Transverse colon (tissue), 4 donors: Measurements from ENCODE around the gene ATL3. TPM values are rescaled to one million over a fixed set of nuclear protein-coding genes. Genes with fewer than 3 reads are reported as not detected.

Experiments used
- DNase-seq: peaks from one replicate; pipeline ENCODE4 v3.0.0-alpha.2; 2019
- H3K27ac ChIP-seq, 4 donors: fragments of 200-600 bp; sonication (generic); 2 replicates each; pipeline ENCODE4 v1.5.1; 2016 to 2018; ENCODE audit warnings: inconsistent platforms in 4 of 4
- H3K27me3 ChIP-seq: fragments of 200-600 bp; sonication (generic); 2 replicates; pipeline ENCODE4 v1.5.1; 2017; ENCODE audit warnings: inconsistent platforms
- H3K36me3 ChIP-seq, 4 donors: fragments of 200-600 bp; sonication (generic); 2 replicates each; pipeline ENCODE4 v1.5.1; 2017 to 2019; ENCODE audit warnings: inconsistent platforms in 4 of 4
- H3K4me1 ChIP-seq, 4 donors: fragments of 200-600 bp; sonication (generic); 2 replicates each; pipeline ENCODE4 v1.5.1; 2017 to 2020; ENCODE audit warnings: inconsistent platforms in 4 of 4
- H3K4me3 ChIP-seq, 4 donors: fragments of 200-600 bp; sonication (generic); 1 replicate in 1 of 4; 2 replicates in 3 of 4; pipeline versions ENCODE4 v1.5.1 to v1.6.1; 2017 to 2019; ENCODE audit warnings: inconsistent platforms in 4 of 4
- H3K9me3 ChIP-seq, 2 donors: fragments of 200-600 bp; sonication (generic); 2 replicates each; pipeline ENCODE4 v1.5.1; 2017 to 2019; ENCODE audit warnings: inconsistent platforms in 2 of 2
- EP300 ChIP-seq: sonication (generic); formaldehyde crosslinking; IDR thresholded peaks from one replicate; pipeline ENCODE4 v1.6.1; 2017; ENCODE audit warnings: antibody characterized with exemption, low read depth
- POLR2A ChIP-seq: fragments of 450-650 bp; IDR thresholded peaks from one replicate; pipeline ENCODE4 v1.6.1; 2016; ENCODE audit warnings: antibody characterized with exemption, mild to moderate bottlenecking, moderate library complexity
- POLR2AphosphoS5 ChIP-seq, 3 donors: sonication (generic); formaldehyde crosslinking; IDR thresholded peaks; one replicate each; pipeline ENCODE4 v1.6.1; 2016; ENCODE audit warnings: antibody characterized with exemption in 3 of 3
- WGBS, 2 donors: methylation state at CpG; one replicate each; pipeline ENCODE4 v1.1.5; 2018; ENCODE audit warnings: low coverage in 1 of 2; 5-methylcytosine and 5-hydroxymethylcytosine counted together
- in situ Hi-C, 4 donors: fragments of 200-750 bp; cut with MboI; loops; one replicate each; pipeline versions ENCODE4 v1.15.0 to v1.15.1; 2017; ENCODE audit warnings: low sequenced_read_pairs in 3 of 4, low pct_ligation_motif_present in 1 of 4, low pct_unique_long_range_greater_than_20kb in 1 of 4
- intact Hi-C: fragments of 100-400 bp; cut with DNase I; formaldehyde crosslinking; loops from one replicate; pipeline ENCODE4 v1.15.1; 2023; ENCODE audit warnings: low total_unique reads
- small RNA-seq, 4 donors: library from RNA; depleted of rRNA; stranded (forward); fragments of <200 nt; gene quantifications; one replicate each; pipeline ENCODE3, GENCODE V24; 2016
- total RNA-seq, 4 donors: library from RNA; depleted of rRNA; stranded (reverse); fragments of >200 nt; gene quantifications; one replicate each; pipeline ENCODE4 v1.1.0, GENCODE V29; 2016
- TF ChIP-seq, protein P1 (sequence below), 5 experiments: fragments of 200-600 bp in 3 of 5; fragments of 450-650 bp in 2 of 5; sonication (generic) in 3 of 5; IDR thresholded peaks; 1 replicate in 2 of 5; 2 replicates in 3 of 5; pipeline ENCODE4 v1.5.1; 2016 to 2017; ENCODE audit warnings: antibody characterized with exemption in 5 of 5, inconsistent platforms in 3 of 5, mild to moderate bottlenecking in 2 of 5, moderate library complexity in 1 of 5

The ATL3 gene
- total RNA-seq, 4 donors from 2014 or later: 18.7 to 60.8 (median 40.0) TPM

GRCh38 chr11:63574856-63575602 lies 96.1 kb downstream of the ATL3 start:
- DNase-seq: no peak
- Histone ChIP-seq H3K27ac (peak overlapping the region; percentile 74 to 90 (median 87)), H3K4me3 (peak overlapping the region; percentile 7 to 38 (median 12)), H3K4me1 (peaks cover 13 to 21% (median 16%) of the 10 kb centered on the region in 4 donors), H3K36me3 (peaks cover 0 to 3% (median 0%) of the 10 kb centered on the region in 4 donors), H3K27me3 (no peaks in the 10 kb centered on the region), H3K9me3 (peaks cover 2 to 3% of the 10 kb centered on the region in 2 donors)
- TF ChIP-seq, protein P1, sequence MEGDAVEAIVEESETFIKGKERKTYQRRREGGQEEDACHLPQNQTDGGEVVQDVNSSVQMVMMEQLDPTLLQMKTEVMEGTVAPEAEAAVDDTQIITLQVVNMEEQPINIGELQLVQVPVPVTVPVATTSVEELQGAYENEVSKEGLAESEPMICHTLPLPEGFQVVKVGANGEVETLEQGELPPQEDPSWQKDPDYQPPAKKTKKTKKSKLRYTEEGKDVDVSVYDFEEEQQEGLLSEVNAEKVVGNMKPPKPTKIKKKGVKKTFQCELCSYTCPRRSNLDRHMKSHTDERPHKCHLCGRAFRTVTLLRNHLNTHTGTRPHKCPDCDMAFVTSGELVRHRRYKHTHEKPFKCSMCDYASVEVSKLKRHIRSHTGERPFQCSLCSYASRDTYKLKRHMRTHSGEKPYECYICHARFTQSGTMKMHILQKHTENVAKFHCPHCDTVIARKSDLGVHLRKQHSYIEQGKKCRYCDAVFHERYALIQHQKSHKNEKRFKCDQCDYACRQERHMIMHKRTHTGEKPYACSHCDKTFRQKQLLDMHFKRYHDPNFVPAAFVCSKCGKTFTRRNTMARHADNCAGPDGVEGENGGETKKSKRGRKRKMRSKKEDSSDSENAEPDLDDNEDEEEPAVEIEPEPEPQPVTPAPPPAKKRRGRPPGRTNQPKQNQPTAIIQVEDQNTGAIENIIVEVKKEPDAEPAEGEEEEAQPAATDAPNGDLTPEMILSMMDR (IDR thresholded peaks at IDR 0.05): no peak
- TF ChIP-seq POLR2AphosphoS5 (IDR thresholded peaks at IDR 0.05) (no peak), EP300 (no peak), POLR2A (no peak)
- in situ Hi-C loops: no loop called here
- WGBS, 2 donors: 46 to 55% methylated on average over 7 to 10 of the region's 10 CpGs
- intact Hi-C loops: no loop called here

Small RNAs within 50 kb of the gene (small RNA-seq; reads per million reads assigned to genes)
- gene AP000753.3: 0 reads per million in 4 donors

Other genes starting within 250 kb of the ATL3 start
- gene PLAAT5, start 180.2 kb downstream of the ATL3 start, total RNA-seq: 1 to 10 TPM in 1 of 4 donors, under 1 TPM in 1, not detected in 2; 0.79 to 1.4 TPM
- under 1 TPM in 1 of 4 donors, not detected in 3; 0.64 TPM for gene LGALS12, start 165.3 kb downstream of the ATL3 start, total RNA-seq
- gene PLAAT4, start 134.6 kb downstream of the ATL3 start, total RNA-seq: 10 to 100 TPM; 35.4 to 78.6 (median 40.7) TPM
- 10 to 100 TPM in 3 of 4 donors, not detected in 1; 38.7 to 47.9 (median 43.0) TPM for gene PLAAT2, start 108.0 kb downstream of the ATL3 start, total RNA-seq
- 10 to 100 TPM in 3 of 4 donors, 1 to 10 TPM in 1; 8.6 to 16.7 (median 10.5) TPM for gene PLAAT3, start 56.9 kb downstream of the ATL3 start, total RNA-seq
- 100 to 1,000 TPM in 2 of 4 donors, 10 to 100 TPM in 2; 44.8 to 187 (median 117) TPM for gene RTN3, start 10.1 kb upstream of the ATL3 start, total RNA-seq
- gene ZFTA, start 97.4 kb upstream of the ATL3 start, total RNA-seq: 10 to 100 TPM in 3 of 4 donors, 1 to 10 TPM in 1; 4.6 to 15.7 (median 11.0) TPM
- gene SPINDOC, start 142.1 kb upstream of the ATL3 start, total RNA-seq: 1 to 10 TPM; 1.5 to 9.8 (median 5.2) TPM
- 100 to 1,000 TPM in 1 of 4 donors, 10 to 100 TPM in 3; 33.0 to 106 (median 77.8) TPM for gene MARK2, start 167.7 kb upstream of the ATL3 start, total RNA-seq
- under 1 TPM in 2 of 4 donors, not detected in 2; 0.64 to 0.82 TPM for gene RCOR2, start 245.8 kb upstream of the ATL3 start, total RNA-seq